ENCODE measurements around the gene BPHL.

DNA sequence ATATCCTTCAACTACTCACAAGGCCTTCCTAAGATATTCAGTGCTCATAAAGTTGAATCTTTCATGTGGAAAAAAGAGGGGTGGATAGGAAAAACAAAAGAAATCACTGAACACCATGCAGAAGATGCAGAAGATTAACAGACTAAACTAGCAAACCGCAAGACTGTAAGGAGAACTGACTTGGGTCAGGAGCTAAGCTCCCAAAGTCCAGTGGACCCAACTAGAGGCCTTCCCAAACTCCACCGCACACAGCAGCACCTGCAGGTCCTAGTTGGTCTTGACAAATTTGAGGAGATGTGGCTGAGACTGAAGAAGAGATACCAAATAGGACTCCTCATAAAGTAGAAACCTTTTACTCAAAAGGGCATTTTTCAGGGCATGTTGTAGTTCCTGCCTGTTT, 46.9 kb upstream of the BPHL start:
- no peak for TF ChIP-seq MXI1 (IDR thresholded peaks at IDR 0.05; ENCODE audit: low read depth, low read length)
- TF ChIP-seq, protein P1, sequence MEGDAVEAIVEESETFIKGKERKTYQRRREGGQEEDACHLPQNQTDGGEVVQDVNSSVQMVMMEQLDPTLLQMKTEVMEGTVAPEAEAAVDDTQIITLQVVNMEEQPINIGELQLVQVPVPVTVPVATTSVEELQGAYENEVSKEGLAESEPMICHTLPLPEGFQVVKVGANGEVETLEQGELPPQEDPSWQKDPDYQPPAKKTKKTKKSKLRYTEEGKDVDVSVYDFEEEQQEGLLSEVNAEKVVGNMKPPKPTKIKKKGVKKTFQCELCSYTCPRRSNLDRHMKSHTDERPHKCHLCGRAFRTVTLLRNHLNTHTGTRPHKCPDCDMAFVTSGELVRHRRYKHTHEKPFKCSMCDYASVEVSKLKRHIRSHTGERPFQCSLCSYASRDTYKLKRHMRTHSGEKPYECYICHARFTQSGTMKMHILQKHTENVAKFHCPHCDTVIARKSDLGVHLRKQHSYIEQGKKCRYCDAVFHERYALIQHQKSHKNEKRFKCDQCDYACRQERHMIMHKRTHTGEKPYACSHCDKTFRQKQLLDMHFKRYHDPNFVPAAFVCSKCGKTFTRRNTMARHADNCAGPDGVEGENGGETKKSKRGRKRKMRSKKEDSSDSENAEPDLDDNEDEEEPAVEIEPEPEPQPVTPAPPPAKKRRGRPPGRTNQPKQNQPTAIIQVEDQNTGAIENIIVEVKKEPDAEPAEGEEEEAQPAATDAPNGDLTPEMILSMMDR (IDR thresholded peaks at IDR 0.05 in 2 of 3, conservative IDR thresholded peaks at IDR 0.05 in 1 of 3; ENCODE audit: control insufficient read depth in 2 of 3, extremely low read depth in 1 of 3, insufficient read depth in 1 of 3, low read depth in 3 of 3, low read length in 3 of 3), result no peak
- TF ChIP-seq SIN3A (IDR thresholded peaks at IDR 0.05; ENCODE audit: low read depth, low read length), result no peak
- TF ChIP-seq POLR2A (IDR thresholded peaks at IDR 0.05; ENCODE audit: low read depth, low read length), result no peak
- TF ChIP-seq EZH2 (IDR thresholded peaks at IDR 0.05; ENCODE audit: borderline replicate concordance, control insufficient read depth, low read depth, low read length), result no peak
- TF ChIP-seq, protein P2, sequence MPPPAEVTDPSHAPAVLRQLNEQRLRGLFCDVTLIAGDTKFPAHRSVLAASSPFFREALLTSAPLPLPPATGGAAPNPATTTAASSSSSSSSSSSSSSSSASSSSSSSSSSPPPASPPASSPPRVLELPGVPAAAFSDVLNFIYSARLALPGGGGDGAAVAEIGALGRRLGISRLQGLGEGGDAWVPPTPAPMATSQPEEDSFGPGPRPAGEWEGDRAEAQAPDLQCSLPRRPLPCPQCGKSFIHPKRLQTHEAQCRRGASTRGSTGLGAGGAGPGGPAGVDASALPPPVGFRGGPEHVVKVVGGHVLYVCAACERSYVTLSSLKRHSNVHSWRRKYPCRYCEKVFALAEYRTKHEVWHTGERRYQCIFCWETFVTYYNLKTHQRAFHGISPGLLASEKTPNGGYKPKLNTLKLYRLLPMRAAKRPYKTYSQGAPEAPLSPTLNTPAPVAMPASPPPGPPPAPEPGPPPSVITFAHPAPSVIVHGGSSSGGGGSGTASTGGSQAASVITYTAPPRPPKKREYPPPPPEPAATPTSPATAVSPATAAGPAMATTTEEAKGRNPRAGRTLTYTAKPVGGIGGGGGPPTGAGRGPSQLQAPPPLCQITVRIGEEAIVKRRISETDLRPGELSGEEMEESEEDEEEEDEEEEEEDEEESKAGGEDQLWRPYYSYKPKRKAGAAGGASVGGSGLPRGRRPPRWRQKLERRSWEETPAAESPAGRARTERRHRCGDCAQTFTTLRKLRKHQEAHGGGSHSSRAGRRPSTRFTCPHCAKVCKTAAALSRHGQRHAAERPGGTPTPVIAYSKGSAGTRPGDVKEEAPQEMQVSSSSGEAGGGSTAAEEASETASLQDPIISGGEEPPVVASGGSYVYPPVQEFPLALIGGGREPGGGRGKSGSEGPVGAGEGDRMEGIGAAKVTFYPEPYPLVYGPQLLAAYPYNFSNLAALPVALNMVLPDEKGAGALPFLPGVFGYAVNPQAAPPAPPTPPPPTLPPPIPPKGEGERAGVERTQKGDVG (CRISPR knock-in tag; IDR thresholded peaks at IDR 0.05), result no peak
- no peak for TF ChIP-seq ZZZ3 (IDR thresholded peaks at IDR 0.05; ENCODE audit: control insufficient read depth, insufficient read length, low read depth)
- TF ChIP-seq RCOR1 (conservative IDR thresholded peaks at IDR 0.05; ENCODE audit: low read depth, low read length), result no peak
- TF ChIP-seq RAD21 (IDR thresholded peaks at IDR 0.05; ENCODE audit: insufficient read depth, low read depth, low read length), result no peak
- TF ChIP-seq, protein P3, sequence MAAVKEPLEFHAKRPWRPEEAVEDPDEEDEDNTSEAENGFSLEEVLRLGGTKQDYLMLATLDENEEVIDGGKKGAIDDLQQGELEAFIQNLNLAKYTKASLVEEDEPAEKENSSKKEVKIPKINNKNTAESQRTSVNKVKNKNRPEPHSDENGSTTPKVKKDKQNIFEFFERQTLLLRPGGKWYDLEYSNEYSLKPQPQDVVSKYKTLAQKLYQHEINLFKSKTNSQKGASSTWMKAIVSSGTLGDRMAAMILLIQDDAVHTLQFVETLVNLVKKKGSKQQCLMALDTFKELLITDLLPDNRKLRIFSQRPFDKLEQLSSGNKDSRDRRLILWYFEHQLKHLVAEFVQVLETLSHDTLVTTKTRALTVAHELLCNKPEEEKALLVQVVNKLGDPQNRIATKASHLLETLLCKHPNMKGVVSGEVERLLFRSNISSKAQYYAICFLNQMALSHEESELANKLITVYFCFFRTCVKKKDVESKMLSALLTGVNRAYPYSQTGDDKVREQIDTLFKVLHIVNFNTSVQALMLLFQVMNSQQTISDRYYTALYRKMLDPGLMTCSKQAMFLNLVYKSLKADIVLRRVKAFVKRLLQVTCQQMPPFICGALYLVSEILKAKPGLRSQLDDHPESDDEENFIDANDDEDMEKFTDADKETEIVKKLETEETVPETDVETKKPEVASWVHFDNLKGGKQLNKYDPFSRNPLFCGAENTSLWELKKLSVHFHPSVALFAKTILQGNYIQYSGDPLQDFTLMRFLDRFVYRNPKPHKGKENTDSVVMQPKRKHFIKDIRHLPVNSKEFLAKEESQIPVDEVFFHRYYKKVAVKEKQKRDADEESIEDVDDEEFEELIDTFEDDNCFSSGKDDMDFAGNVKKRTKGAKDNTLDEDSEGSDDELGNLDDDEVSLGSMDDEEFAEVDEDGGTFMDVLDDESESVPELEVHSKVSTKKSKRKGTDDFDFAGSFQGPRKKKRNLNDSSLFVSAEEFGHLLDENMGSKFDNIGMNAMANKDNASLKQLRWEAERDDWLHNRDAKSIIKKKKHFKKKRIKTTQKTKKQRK (IDR thresholded peaks at IDR 0.05; ENCODE audit: low read depth, low read length), result no peak
- TF ChIP-seq HCFC1 (IDR thresholded peaks at IDR 0.05; ENCODE audit: low read length), result no peak
- TF ChIP-seq EP300 (IDR thresholded peaks at IDR 0.05; ENCODE audit: borderline replicate concordance in 1 of 2, control insufficient read depth in 1 of 2, low read depth in 2 of 2, low read length in 2 of 2), result no peak
- TF ChIP-seq, protein P4, sequence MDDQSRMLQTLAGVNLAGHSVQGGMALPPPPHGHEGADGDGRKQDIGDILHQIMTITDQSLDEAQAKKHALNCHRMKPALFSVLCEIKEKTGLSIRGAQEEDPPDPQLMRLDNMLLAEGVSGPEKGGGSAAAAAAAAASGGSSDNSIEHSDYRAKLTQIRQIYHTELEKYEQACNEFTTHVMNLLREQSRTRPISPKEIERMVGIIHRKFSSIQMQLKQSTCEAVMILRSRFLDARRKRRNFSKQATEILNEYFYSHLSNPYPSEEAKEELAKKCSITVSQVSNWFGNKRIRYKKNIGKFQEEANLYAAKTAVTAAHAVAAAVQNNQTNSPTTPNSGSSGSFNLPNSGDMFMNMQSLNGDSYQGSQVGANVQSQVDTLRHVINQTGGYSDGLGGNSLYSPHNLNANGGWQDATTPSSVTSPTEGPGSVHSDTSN (IDR thresholded peaks at IDR 0.05; ENCODE audit: insufficient replicate concordance, low read depth, low read length), result no peak
- TF ChIP-seq, protein P5, sequence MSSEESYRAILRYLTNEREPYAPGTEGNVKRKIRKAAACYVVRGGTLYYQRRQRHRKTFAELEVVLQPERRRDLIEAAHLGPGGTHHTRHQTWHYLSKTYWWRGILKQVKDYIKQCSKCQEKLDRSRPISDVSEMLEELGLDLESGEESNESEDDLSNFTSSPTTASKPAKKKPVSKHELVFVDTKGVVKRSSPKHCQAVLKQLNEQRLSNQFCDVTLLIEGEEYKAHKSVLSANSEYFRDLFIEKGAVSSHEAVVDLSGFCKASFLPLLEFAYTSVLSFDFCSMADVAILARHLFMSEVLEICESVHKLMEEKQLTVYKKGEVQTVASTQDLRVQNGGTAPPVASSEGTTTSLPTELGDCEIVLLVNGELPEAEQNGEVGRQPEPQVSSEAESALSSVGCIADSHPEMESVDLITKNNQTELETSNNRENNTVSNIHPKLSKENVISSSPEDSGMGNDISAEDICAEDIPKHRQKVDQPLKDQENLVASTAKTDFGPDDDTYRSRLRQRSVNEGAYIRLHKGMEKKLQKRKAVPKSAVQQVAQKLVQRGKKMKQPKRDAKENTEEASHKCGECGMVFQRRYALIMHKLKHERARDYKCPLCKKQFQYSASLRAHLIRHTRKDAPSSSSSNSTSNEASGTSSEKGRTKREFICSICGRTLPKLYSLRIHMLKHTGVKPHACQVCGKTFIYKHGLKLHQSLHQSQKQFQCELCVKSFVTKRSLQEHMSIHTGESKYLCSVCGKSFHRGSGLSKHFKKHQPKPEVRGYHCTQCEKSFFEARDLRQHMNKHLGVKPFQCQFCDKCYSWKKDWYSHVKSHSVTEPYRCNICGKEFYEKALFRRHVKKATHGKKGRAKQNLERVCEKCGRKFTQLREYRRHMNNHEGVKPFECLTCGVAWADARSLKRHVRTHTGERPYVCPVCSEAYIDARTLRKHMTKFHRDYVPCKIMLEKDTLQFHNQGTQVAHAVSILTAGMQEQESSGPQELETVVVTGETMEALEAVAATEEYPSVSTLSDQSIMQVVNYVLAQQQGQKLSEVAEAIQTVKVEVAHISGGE (CRISPR knock-in tag; IDR thresholded peaks at IDR 0.05), result no peak
